ENCODE data around the gene KCNMA1. TPM values are rescaled to one million over a fixed set of nuclear protein-coding genes. Genes with fewer than 3 reads are reported as not detected.
"Not testable (repeated sequence)": the region's sequence is repeated elsewhere in the genome, so short reads cannot be mapped to it uniquely, and the experiment has no call there.

Gene KCNMA1
- total RNA-seq, 1 donor from 2014 or later, result 15.8 TPM

DNA sequence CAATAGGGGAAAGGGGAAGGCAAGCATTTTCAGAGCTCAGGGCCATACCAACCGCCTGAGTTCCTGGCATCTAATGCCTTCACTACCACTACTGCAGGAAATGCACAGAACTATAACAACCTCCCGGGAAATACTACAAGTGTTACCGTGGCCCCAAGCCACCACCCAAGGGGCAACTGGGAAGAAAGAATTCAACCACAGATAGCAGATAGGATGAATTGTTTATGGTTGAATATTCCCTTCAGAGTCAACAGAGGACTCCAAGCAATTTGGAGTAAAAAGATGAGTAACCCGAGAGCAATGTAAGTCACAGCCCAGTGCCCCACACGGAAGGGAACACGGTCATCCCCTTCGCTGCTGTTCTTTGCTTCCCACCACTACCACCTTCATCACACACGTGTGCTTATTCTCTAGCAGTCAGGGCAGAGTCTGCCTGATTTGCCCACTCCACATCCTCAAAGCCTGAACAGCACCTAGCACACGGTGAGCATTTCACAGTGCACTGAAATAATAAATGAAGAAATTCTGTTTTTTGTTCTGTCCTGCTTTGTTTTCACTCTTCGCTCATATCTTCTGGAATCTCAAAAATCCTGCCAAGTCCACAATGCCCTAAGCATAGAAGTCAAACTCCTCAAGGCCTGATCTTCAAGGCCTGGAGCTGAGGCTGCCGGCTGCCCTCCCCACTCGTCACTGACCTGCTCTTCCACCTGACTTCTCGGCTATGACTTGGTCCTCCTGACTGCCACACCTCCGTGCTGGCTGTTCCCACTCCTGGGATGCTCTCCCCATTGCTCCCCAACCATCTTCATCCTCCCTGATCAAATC is 221.1 kb downstream of the KCNMA1 start:
- peak; percentile 52 for DNase-seq (ENCODE audit: low read depth)
- peak; percentile 58 for FAIRE-seq

DNA sequence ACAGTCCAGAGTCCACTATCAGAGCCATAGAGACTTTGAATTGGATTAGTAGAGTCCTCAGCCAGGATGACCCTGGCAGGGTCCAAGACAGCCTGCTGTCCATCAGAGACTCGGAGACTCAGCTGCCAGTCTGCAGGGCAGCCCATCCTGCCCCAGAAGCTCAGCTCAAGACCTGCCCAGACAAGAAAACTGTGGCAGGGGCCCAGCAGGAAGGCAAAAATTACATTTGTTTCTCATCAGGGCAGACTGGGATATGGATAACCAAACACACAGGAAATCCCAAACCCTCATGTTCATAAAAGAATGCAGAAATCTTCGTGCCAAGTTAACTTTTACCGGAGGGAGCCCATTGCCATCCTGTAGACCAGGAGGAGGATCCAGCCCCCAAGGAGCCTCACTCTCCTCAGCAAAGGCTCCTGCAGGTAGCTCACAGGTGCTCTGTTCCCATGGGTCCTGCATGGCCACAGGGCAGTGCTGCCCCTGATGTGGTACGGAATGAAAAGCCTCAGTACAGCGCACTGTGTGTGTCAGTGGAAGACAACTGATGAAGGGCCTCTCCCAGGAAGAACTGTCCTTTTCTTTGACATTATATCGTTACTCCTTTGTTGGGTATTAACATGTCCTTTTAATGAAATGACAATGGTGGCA is 222.2 kb downstream of the KCNMA1 start:
- Histone ChIP-seq H3K36me3 (ENCODE audit: control insufficient read depth, insufficient read depth, low read length) (no peaks in the 10 kb centered on the region), H3K4me3 (ENCODE audit: low read depth, low read length) (no peak overlapping the region), H3K27me3 (ENCODE audit: control insufficient read depth, insufficient read depth, low read length) (no peaks in the 10 kb centered on the region)
- FAIRE-seq, result no peak
- DNase-seq (ENCODE audit: low read depth), result peak; percentile 57
- TF ChIP-seq, protein P1, sequence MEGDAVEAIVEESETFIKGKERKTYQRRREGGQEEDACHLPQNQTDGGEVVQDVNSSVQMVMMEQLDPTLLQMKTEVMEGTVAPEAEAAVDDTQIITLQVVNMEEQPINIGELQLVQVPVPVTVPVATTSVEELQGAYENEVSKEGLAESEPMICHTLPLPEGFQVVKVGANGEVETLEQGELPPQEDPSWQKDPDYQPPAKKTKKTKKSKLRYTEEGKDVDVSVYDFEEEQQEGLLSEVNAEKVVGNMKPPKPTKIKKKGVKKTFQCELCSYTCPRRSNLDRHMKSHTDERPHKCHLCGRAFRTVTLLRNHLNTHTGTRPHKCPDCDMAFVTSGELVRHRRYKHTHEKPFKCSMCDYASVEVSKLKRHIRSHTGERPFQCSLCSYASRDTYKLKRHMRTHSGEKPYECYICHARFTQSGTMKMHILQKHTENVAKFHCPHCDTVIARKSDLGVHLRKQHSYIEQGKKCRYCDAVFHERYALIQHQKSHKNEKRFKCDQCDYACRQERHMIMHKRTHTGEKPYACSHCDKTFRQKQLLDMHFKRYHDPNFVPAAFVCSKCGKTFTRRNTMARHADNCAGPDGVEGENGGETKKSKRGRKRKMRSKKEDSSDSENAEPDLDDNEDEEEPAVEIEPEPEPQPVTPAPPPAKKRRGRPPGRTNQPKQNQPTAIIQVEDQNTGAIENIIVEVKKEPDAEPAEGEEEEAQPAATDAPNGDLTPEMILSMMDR (IDR thresholded peaks at IDR 0.05; ENCODE audit: insufficient read depth, low read length, severe bottlenecking), result no peak

More for the DNA sequence above, 221.1 kb downstream of the KCNMA1 start:
- TF ChIP-seq, protein P1 (IDR thresholded peaks at IDR 0.05; ENCODE audit: insufficient read depth, low read length, severe bottlenecking), result no peak
- Histone ChIP-seq H3K4me3 (ENCODE audit: low read depth, low read length) (no peak overlapping the region), H3K27me3 (ENCODE audit: control insufficient read depth, insufficient read depth, low read length) (no peaks in the 10 kb centered on the region), H3K36me3 (ENCODE audit: control insufficient read depth, insufficient read depth, low read length) (no peaks in the 10 kb centered on the region)

DNA sequence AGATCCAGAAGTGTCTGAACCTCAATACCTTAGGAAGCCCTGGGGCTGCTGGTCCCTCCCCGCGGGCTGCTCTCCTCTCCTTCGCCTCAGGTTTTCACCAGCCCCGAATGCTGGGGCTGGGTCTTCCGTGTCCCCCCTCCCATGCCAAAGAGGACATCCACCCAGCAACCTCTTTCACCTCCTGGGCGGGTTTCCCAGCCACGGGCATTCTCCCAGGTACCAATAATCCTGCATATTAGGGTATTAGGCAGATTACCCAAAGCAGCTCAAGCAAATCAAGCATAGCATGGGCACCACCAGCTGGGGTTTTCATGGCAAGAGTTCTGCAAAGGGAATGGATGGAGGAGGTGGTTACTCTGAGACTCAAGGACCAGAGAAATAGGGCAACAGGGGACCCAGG is 224.4 kb downstream of the KCNMA1 start:
- no peaks in the 10 kb centered on the region for H3K27me3 ChIP-seq (ENCODE audit: control insufficient read depth, insufficient read depth, low read length)
- H3K36me3 ChIP-seq (ENCODE audit: control insufficient read depth, insufficient read depth, low read length), result no peaks in the 10 kb centered on the region
- FAIRE-seq (no peak), DNase-seq (ENCODE audit: low read depth) (no peak)
- H3K4me3 ChIP-seq (ENCODE audit: low read depth, low read length), result no peak overlapping the region
- TF ChIP-seq, protein P1 (IDR thresholded peaks at IDR 0.05; ENCODE audit: insufficient read depth, low read length, severe bottlenecking), result no peak

DNA sequence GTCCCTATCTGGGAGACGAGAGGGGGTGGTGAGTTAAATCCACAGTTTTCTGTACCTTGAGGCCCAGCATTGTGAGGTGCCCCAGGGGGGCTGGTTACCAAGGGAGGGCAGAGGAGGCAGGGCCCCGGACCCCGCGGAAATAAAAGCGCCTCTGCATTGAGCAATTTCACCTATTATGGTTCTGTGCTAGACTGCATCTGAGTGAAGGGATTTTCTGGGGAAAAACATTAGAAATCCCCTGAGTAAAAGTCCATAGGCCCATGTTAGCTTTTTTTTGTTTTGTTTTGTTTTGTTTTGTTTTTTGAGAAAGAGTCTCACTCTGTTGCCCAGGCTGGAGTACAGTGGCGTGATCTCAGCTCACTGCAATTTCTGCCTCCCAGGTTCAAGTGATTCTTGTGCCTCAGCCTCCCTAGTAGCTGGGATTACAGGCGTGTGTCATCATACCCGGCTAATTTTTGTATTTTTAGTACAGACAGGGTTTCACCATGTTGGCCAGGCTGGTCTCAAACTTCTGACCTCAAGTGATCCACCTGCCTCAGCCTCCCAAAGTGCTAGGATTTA is 225.0 kb downstream of the KCNMA1 start:
- not testable (repeated sequence) for DNase-seq (ENCODE audit: low read depth); FAIRE-seq; H3K36me3 ChIP-seq (ENCODE audit: control insufficient read depth, insufficient read depth, low read length)

DNA sequence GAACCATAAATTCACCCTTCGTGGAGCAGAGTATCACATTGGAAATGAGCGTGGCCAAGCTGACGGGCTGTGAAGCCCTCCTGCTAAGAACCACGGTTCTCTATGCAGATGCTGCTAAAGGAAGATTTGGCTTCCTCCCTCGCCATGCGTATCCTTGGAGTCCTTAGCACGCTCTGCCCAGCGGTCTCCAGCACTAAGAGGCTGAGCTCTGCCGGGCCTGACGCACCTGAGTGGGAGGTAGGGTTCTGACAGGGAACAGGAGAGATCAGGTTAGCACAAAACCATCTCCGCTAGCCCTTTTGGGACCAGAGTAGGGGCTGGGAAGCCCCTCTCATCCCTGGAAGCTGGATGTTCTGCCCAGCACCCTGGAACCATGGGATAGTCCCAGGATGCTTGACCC is 225.8 kb downstream of the KCNMA1 start:
- H3K4me3 ChIP-seq (ENCODE audit: low read depth, low read length), result no peak overlapping the region
- no peak for FAIRE-seq
- no peaks in the 10 kb centered on the region for H3K27me3 ChIP-seq (ENCODE audit: control insufficient read depth, insufficient read depth, low read length)
- TF ChIP-seq, protein P1 (IDR thresholded peaks at IDR 0.05; ENCODE audit: insufficient read depth, low read length, severe bottlenecking), result no peak
- no peaks in the 10 kb centered on the region for H3K36me3 ChIP-seq (ENCODE audit: control insufficient read depth, insufficient read depth, low read length)
- DNase-seq (ENCODE audit: low read depth), result no peak

More for the DNA sequence above, 225.0 kb downstream of the KCNMA1 start:
- not testable (repeated sequence) for H3K27me3 ChIP-seq (ENCODE audit: control insufficient read depth, insufficient read depth, low read length); H3K4me3 ChIP-seq (ENCODE audit: low read depth, low read length)

DNA sequence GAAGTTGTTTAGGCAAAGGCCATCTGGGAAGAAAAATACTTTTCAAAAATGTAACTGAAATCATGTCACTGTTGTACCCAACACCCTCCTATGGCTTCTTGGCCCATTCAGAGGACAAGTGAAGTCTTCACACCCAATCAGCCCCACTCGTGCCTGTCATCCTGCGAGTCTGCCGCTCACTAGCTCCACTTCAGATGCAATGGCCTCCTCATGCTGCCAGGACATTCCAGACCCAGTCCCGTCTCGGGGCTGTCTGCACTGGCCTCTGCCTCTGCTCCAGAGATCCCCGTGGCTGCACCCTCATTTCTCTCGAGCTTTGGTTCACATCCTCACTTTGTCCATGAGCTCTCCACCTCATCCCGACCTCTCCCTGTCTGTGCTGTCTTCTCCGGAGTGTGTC is 227.1 kb downstream of the KCNMA1 start:
- Histone ChIP-seq H3K36me3 (ENCODE audit: control insufficient read depth, insufficient read depth, low read length) (no peaks in the 10 kb centered on the region), H3K4me3 (ENCODE audit: low read depth, low read length) (no peak overlapping the region), H3K27me3 (ENCODE audit: control insufficient read depth, insufficient read depth, low read length) (no peaks in the 10 kb centered on the region)
- FAIRE-seq (peak; percentile 85), DNase-seq (ENCODE audit: low read depth) (no peak)
- TF ChIP-seq, protein P1 (IDR thresholded peaks at IDR 0.05; ENCODE audit: insufficient read depth, low read length, severe bottlenecking), result no peak

Data from bronchial epithelial cell (primary cell).